AG04449 (cell line): ENCODE results near the gene KRT32.

Source experiments
- CTCF ChIA-PET: fragments of 350-600 bp; formaldehyde crosslinking; extraction: SDS; loops from one replicate; lab custom pipeline; 2021; ENCODE audit warnings: antibody characterized with exemption; lab: Yijun Ruan, JAX
- POLR2A ChIA-PET: fragments of 400-600, 350-600 bp; formaldehyde crosslinking; extraction: SDS; loops from one replicate; lab custom pipeline; 2020; ENCODE audit warnings: antibody characterized with exemption, inconsistent platforms; lab: Yijun Ruan, JAX
- DNase-seq: peaks from one replicate; pipeline ENCODE4 v3.0.0-alpha.2; 2010; ENCODE audit warnings: low read depth, low spot score
- H3K4me3 ChIP-seq: 2 replicates; pipeline ENCODE4 v1.5.1; 2011; ENCODE audit warnings: low read depth, mild to moderate bottlenecking, control low read depth, low read length
- TF ChIP-seq, protein P1 (sequence below): IDR thresholded peaks from one replicate; pipeline ENCODE4 v1.5.1; 2011; ENCODE audit warnings: mild to moderate bottlenecking, moderate library complexity, low read length, control low read depth, inconsistent platforms; ENCODE audit not compliant: insufficient read depth; ENCODE audit errors: missing control alignments

Gene KRT32

DNA sequence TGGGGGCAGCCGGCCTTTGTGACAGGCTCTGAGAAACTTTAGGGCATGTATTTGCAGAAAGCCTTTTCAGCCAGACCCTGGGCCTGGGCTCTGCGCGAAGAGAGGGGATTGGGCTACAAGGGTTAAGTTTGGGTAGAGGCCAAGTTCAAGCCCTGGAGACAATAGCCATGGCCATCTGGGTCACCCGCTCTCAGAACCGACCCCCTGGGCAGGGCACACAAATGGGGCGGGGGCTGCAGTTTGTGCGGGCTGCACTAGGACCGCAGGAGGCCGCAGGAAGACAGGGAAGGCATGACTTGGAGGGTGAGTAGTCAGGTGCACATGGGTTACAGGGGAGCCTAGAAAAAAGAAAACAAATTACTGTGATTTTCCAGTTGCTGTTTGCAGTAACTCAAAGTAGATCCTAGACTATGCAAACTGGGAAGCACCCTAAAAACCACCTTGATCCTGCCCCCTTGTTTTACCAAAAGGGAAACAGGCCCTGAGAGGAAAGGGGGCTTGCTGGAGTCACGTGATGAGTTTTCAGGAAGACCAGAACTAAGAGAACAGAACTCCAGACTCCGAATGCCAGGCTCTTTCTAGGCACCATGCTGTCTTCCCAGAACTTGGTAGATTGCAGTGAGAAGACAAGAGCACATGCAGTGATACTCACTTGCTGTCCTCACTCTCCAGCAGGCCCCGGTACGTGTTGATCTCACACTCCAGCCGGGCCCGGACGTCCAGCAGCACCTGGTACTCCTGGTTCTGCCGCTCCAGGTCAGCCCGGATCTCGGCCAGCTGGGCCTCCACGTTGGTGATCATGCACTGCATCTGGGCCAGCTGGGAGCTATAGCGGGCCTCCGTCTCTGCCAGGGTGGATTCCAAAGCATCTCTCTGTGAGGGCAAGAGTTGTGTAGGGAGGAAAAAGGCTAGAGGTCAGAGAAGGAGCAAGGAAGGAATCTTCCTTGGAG is 10.0 kb upstream of the KRT32 start:
- no peak for DNase-seq
- TF ChIP-seq, protein P1, sequence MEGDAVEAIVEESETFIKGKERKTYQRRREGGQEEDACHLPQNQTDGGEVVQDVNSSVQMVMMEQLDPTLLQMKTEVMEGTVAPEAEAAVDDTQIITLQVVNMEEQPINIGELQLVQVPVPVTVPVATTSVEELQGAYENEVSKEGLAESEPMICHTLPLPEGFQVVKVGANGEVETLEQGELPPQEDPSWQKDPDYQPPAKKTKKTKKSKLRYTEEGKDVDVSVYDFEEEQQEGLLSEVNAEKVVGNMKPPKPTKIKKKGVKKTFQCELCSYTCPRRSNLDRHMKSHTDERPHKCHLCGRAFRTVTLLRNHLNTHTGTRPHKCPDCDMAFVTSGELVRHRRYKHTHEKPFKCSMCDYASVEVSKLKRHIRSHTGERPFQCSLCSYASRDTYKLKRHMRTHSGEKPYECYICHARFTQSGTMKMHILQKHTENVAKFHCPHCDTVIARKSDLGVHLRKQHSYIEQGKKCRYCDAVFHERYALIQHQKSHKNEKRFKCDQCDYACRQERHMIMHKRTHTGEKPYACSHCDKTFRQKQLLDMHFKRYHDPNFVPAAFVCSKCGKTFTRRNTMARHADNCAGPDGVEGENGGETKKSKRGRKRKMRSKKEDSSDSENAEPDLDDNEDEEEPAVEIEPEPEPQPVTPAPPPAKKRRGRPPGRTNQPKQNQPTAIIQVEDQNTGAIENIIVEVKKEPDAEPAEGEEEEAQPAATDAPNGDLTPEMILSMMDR = no peak
- no peak overlapping the region for H3K4me3 ChIP-seq
- POLR2A ChIA-PET = no interaction called here
- CTCF ChIA-PET = interaction anchor here (1.0 kb wide), 1 partner anchor 19 kb away, joined by 3 read pairs; no protein-coding TSS in a partner anchor

- CTCF ChIA-PET = interaction anchor here (1.5 to 1.8 kb wide), 3 partner anchors 9 to 13 kb away, joined by 3 to 6 read pairs (median 5); no protein-coding TSS in a partner anchor
- no peak overlapping the region for H3K4me3 ChIP-seq
- TF ChIP-seq, protein P1 = no peak
- no peak for DNase-seq
- POLR2A ChIA-PET = no interaction called here
Measured at GRCh38 chr17:41475421-41475820, 8.2 kb upstream of the KRT32 start.

DNA sequence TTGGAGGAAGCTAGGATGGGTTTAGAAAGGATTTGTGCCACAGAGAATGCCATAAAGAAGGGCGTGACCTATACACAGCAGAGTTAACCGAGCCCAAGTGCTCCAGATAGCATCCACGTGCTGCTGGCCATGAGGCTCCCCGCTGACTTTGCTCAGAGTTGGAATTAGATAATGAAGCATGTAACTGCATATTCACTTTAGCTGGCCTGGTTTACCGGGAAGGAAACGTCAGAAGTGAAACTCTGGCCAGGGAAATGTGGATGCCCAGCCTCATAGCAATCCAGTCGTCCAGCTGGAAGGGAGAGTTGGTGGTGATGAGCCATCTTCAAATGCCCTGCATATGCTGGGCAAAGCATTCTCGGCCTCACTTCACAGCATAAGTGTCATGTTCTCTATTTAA is 7.7 kb upstream of the KRT32 start:
- POLR2A ChIA-PET = no interaction called here
- CTCF ChIA-PET = interaction anchor here (1.0 to 1.8 kb wide), 4 partner anchors 9 to 25 kb away, joined by 3 to 6 read pairs (median 4); no protein-coding TSS in a partner anchor
- no peak for DNase-seq
- H3K4me3 ChIP-seq = no peak overlapping the region
- TF ChIP-seq, protein P1 = no peak

GRCh38 chr17:41468346-41468745 is 1.2 kb upstream of the KRT32 start:
- no peak for DNase-seq
- H3K4me3 ChIP-seq = no peak overlapping the region
- CTCF ChIA-PET = no interaction called here
- POLR2A ChIA-PET = no interaction called here
- TF ChIP-seq, protein P1 = no peak

DNA sequence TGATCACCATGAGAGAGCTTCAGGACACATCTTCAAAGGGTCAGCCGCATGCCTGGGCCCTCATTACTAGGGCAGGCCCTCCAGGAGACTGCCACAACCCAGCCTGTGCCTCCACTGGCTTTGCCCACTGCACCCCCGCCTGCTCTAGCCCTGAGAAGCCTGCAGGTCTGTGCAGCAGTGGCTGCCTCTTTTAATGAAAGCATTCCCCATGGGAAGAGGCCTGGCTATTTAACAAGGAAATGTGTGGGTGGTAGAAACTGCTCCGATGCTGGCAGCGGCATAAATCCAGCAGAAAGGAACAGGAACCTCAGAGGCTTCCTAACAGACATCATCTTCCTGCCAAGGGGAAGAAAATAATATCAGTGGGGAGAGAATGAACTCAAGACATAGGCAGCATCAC is 375 bp upstream of the KRT32 start:
- no peak overlapping the region for H3K4me3 ChIP-seq
- no peak for DNase-seq
- CTCF ChIA-PET = interaction anchor here (0.6 kb wide), 1 partner anchor 81 kb away, joined by 3 read pairs; no protein-coding TSS in a partner anchor
- POLR2A ChIA-PET = no interaction called here
- TF ChIP-seq, protein P1 = no peak

GRCh38 chr17:41464682-41465081 is 2.5 kb downstream of the KRT32 start:
- ChIA-PET CTCF (interaction anchor here (1.1 to 4.0 kb wide), 2 partner anchors 31 to 84 kb away, joined by 4 to 14 read pairs; no protein-coding TSS in a partner anchor), POLR2A (no interaction called here)
- H3K4me3 ChIP-seq = no peak overlapping the region
- peak; percentile 88 for DNase-seq
- TF ChIP-seq, protein P1 = no peak
